PC-9 (cell line): ENCODE data around the gene WNK2. TPM values are rescaled to one million over a fixed set of nuclear protein-coding genes. Genes with fewer than 3 reads are reported as not detected.
A peak's percentile ranks its signal among the peaks of the same experiment; 100 is the strongest.

ENCODE experiments used
- BruUV-seq: library from RNA; stranded (reverse); fragments of 400-500 nt; replicated peaks from 2 replicates; lab custom pipeline; 2021; lab: Mats Ljungman, UMichigan
- CTCF ChIA-PET: fragments of 300-600 bp; sonication (Branson Sonifier 250); formaldehyde crosslinking; loops from one replicate; lab custom pipeline; 2022; ENCODE audit warnings: antibody characterized with exemption; lab: Charles Lee
- POLR2A ChIA-PET: fragments of 300-600 bp; sonication (Branson Sonifier 250); formaldehyde crosslinking; loops from one replicate; lab custom pipeline; 2022; ENCODE audit warnings: antibody characterized with exemption; ENCODE audit not compliant: unreplicated experiment; lab: Charles Lee
- DNase-seq, 2 experiments: peaks; one replicate each; pipeline versions ENCODE4 v3.0.0 to v3.0.0-alpha.2; 2015 to 2022; ENCODE audit warnings: mixed read lengths in 1 of 2
- H2AFZ ChIP-seq: fragments of 200-600 bp; sonication (generic); 2 replicates; pipeline ENCODE4 v1.8.1; 2017; ENCODE audit warnings: antibody characterized with exemption
- H3F3A ChIP-seq: fragments of 200-600 bp; sonication (generic); 2 replicates; pipeline ENCODE4 v1.8.1; 2017; ENCODE audit warnings: antibody characterized with exemption, mild to moderate bottlenecking, low read depth; ENCODE audit not compliant: insufficient read depth
- H3K27ac ChIP-seq: fragments of 200-600 bp; sonication (generic); 2 replicates; pipeline ENCODE4 v1.6.1; 2016; ENCODE audit warnings: mixed run types
- H3K27me3 ChIP-seq: fragments of 200-600 bp; sonication (generic); 2 replicates; pipeline ENCODE4 v1.6.1; 2016; ENCODE audit warnings: low read depth, mixed run types; ENCODE audit not compliant: insufficient read depth
- H3K36me3 ChIP-seq: fragments of 200-600 bp; sonication (generic); 2 replicates; pipeline ENCODE4 v1.6.1; 2016; ENCODE audit warnings: low read depth, mixed run types
- H3K4me1 ChIP-seq: fragments of 200-600 bp; sonication (generic); replicated peaks from 2 replicates; pipeline ENCODE4 v1.6.1; 2016; ENCODE audit warnings: mixed run types; ENCODE audit not compliant: insufficient read depth
- H3K4me2 ChIP-seq: fragments of 200-600 bp; sonication (generic); 2 replicates; pipeline ENCODE4 v1.6.1; 2017; ENCODE audit warnings: mixed run types
- H3K4me3 ChIP-seq: fragments of 200-600 bp; sonication (generic); 2 replicates; pipeline ENCODE4 v1.6.1; 2016; ENCODE audit warnings: mixed run types
- H3K79me2 ChIP-seq: fragments of 200-600 bp; sonication (generic); 2 replicates; pipeline ENCODE4 v1.6.1; 2017; ENCODE audit warnings: low read depth, mixed run types
- H3K9me2 ChIP-seq: fragments of 200-600 bp; sonication (generic); 2 replicates; pipeline ENCODE4 v1.8.1; 2017; ENCODE audit warnings: mild to moderate bottlenecking; ENCODE audit not compliant: insufficient read depth
- H3K9me3 ChIP-seq: fragments of 200-600 bp; sonication (generic); 2 replicates; pipeline ENCODE4 v1.8.1; 2016; ENCODE audit warnings: low read depth; ENCODE audit not compliant: insufficient read depth
- H4K20me1 ChIP-seq: fragments of 200-600 bp; sonication (generic); 2 replicates; pipeline ENCODE4 v1.8.1; 2017; ENCODE audit not compliant: insufficient read depth
- EZH2 ChIP-seq: fragments of 200-600 bp; sonication (generic); IDR thresholded peaks from 2 replicates; pipeline ENCODE4 v1.8.0; 2017; ENCODE audit warnings: antibody characterized with exemption, low read depth
- intact Hi-C: fragments of 100-400 bp; cut with micrococcal nuclease; formaldehyde crosslinking; loops from one replicate; pipeline ENCODE4 v1.10.0; 2022; ENCODE audit not compliant: unreplicated experiment
- total RNA-seq: library from RNA; stranded (reverse); gene quantifications from 2 replicates; pipeline ENCODE4 v1.2.3, GENCODE V29; 2021
- TF ChIP-seq, protein P1 (sequence below): fragments of 200-600 bp; sonication (generic); conservative IDR thresholded peaks from 2 replicates; pipeline ENCODE4 v1.6.1; 2017; ENCODE audit warnings: mixed run types, antibody characterized with exemption, mild to moderate bottlenecking, moderate library complexity

Gene WNK2
- total RNA-seq, 1 experiment from 2014 or later = 44.6 TPM

- Histone ChIP-seq H3F3A (0 out of 2 replicates have a peak, but pooled peaks cover 2% of the 10 kb centered on the region), H2AFZ (no peak overlapping the region), H3K4me3 (peak overlapping the region; percentile 19; the same call in 1 of the 2 replicates), H3K9me2 (no peaks in the 10 kb centered on the region), H4K20me1 (no peaks in the 10 kb centered on the region; the same call in 1 of the 2 replicates), H3K27ac (no peak overlapping the region), H3K9me3 (no peaks in the 10 kb centered on the region), H3K4me1 (peaks cover 8% of the 10 kb centered on the region; the same call in 1 of the 2 replicates), H3K36me3 (no peaks in the 10 kb centered on the region), H3K27me3 (no peaks in the 10 kb centered on the region), H3K79me2 (peaks cover 14% of the 10 kb centered on the region; the same call in 1 of the 2 replicates), H3K4me2 (peak overlapping the region; percentile 98)
- ChIA-PET POLR2A (interaction anchor here (0.7 kb wide), 1 partner anchor 183 kb away, joined by 3 read pairs; no protein-coding TSS in a partner anchor), CTCF (interaction anchor here (0.5 to 1.1 kb wide), 3 partner anchors 32 to 142 kb away, joined by 3 to 9 read pairs (median 4); no protein-coding TSS in a partner anchor)
- BruUV-seq = no TSS peak
- intact Hi-C loops = no loop called here
- TF ChIP-seq, protein P1, sequence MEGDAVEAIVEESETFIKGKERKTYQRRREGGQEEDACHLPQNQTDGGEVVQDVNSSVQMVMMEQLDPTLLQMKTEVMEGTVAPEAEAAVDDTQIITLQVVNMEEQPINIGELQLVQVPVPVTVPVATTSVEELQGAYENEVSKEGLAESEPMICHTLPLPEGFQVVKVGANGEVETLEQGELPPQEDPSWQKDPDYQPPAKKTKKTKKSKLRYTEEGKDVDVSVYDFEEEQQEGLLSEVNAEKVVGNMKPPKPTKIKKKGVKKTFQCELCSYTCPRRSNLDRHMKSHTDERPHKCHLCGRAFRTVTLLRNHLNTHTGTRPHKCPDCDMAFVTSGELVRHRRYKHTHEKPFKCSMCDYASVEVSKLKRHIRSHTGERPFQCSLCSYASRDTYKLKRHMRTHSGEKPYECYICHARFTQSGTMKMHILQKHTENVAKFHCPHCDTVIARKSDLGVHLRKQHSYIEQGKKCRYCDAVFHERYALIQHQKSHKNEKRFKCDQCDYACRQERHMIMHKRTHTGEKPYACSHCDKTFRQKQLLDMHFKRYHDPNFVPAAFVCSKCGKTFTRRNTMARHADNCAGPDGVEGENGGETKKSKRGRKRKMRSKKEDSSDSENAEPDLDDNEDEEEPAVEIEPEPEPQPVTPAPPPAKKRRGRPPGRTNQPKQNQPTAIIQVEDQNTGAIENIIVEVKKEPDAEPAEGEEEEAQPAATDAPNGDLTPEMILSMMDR = no peak
- TF ChIP-seq EZH2 = no peak
- DNase-seq = no peak
Observed at GRCh38 chr9:93185266-93186214, 1.6 kb downstream of the WNK2 start.

GRCh38 chr9:93186215-93186945 lies 2.4 kb downstream of the WNK2 start:
- no peak overlapping the region for H3K27ac ChIP-seq
- no peak overlapping the region for H2AFZ ChIP-seq
- no peaks in the 10 kb centered on the region for H3K9me3 ChIP-seq
- ChIA-PET POLR2A (interaction anchor here (0.7 kb wide), 1 partner anchor 182 kb away, joined by 3 read pairs; no protein-coding TSS in a partner anchor), CTCF (interaction anchor here (0.5 to 1.1 kb wide), 3 partner anchors 31 to 143 kb away, joined by 3 to 9 read pairs (median 4); no protein-coding TSS in a partner anchor)
- H3K27me3 ChIP-seq = no peaks in the 10 kb centered on the region
- peak overlapping the region; percentile 98 for H3K4me2 ChIP-seq
- intact Hi-C loops = no loop called here
- no TSS peak for BruUV-seq
- 0 out of 2 replicates have a peak, but pooled peaks cover 2% of the 10 kb centered on the region for H3F3A ChIP-seq
- H3K4me3 ChIP-seq = no peak overlapping the region
- H4K20me1 ChIP-seq = no peaks in the 10 kb centered on the region; the same call in 1 of the 2 replicates
- H3K9me2 ChIP-seq = no peaks in the 10 kb centered on the region
- H3K36me3 ChIP-seq = no peaks in the 10 kb centered on the region
- H3K4me1 ChIP-seq = peaks cover 8% of the 10 kb centered on the region; the same call in 1 of the 2 replicates
- no peak for DNase-seq
- TF ChIP-seq, protein P1 = no peak
- no peak for TF ChIP-seq EZH2
- peaks cover 14% of the 10 kb centered on the region; the same call in 1 of the 2 replicates for H3K79me2 ChIP-seq

DNA sequence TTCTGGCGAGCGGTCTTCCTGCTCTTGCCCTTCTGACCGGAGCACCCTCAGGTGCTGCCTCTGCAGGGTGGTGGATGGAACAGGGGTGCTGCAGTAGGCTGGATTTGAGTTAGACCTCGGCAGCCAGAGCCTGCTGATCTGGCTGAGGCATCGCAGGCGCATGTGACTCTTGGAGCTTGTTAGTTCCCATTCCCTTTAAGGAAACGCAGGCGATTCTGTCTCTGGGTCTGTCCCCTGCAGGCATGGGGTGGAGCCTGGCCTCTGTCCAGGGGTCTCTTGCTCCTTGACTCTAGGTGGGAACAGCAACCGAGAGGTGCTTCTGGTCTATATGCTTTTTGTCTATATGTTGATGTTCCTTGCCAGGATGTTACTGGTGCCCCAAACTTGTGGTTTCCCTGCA lies 3.1 kb downstream of the WNK2 start:
- Histone ChIP-seq H3K27me3 (no peaks in the 10 kb centered on the region), H3K36me3 (no peaks in the 10 kb centered on the region), H3K27ac (no peak overlapping the region), H3K4me1 (peaks cover 8% of the 10 kb centered on the region; the same call in 1 of the 2 replicates), H4K20me1 (no peaks in the 10 kb centered on the region; the same call in 1 of the 2 replicates), H3K4me3 (no peak overlapping the region), H3K79me2 (peaks cover 14% of the 10 kb centered on the region; the same call in 1 of the 2 replicates), H3F3A (0 out of 2 replicates have a peak, but pooled peaks cover 2% of the 10 kb centered on the region), H3K9me2 (no peaks in the 10 kb centered on the region), H3K9me3 (no peaks in the 10 kb centered on the region), H3K4me2 (no peak overlapping the region), H2AFZ (no peak overlapping the region)
- ChIA-PET POLR2A (no interaction called here), CTCF (interaction anchor here (0.7 to 1.1 kb wide), 2 partner anchors 59 to 102 kb away, joined by 4 read pairs; no protein-coding TSS in a partner anchor)
- DNase-seq = no peak
- TF ChIP-seq EZH2 = no peak
- TF ChIP-seq, protein P1 = no peak
- intact Hi-C loops = no loop called here
- no TSS peak for BruUV-seq
